ENCODE results near the gene PSEN2.
A peak's percentile ranks its signal among the peaks of the same experiment; 100 is the strongest.

Gene PSEN2

GRCh38 chr1:226886122-226886901 lies 15.9 kb downstream of the PSEN2 start:
- DNase-seq, result no peak

GRCh38 chr1:226887006-226887405 lies 16.6 kb downstream of the PSEN2 start:
- no peak for DNase-seq

- no peak for DNase-seq
These were observed 17.6 kb downstream of the PSEN2 start for GRCh38 chr1:226888021-226888420.

GRCh38 chr1:226888816-226889215 lies 18.4 kb downstream of the PSEN2 start:
- DNase-seq, result no peak

- no peak for DNase-seq
These were observed 19.4 kb downstream of the PSEN2 start for GRCh38 chr1:226889616-226890330.

GRCh38 chr1:226890331-226891108 lies 20.1 kb downstream of the PSEN2 start:
- DNase-seq, result no peak

GRCh38 chr1:226891346-226891745 lies 20.9 kb downstream of the PSEN2 start:
- no peak for DNase-seq

- no peak for DNase-seq
These were observed 21.6 kb downstream of the PSEN2 start for GRCh38 chr1:226891846-226892523.

GRCh38 chr1:226892524-226892875 lies 22.1 kb downstream of the PSEN2 start:
- DNase-seq, result no peak

GRCh38 chr1:226893936-226894335 lies 23.5 kb downstream of the PSEN2 start:
- DNase-seq, result no peak

GRCh38 chr1:226894826-226895225 lies 24.4 kb downstream of the PSEN2 start:
- DNase-seq, result no peak

GRCh38 chr1:226895644-226896043 lies 25.2 kb downstream of the PSEN2 start:
- DNase-seq, result no peak

GRCh38 chr1:226898246-226898645 lies 27.8 kb downstream of the PSEN2 start:
- DNase-seq, result no peak

GRCh38 chr1:226901421-226901820 lies 31.0 kb downstream of the PSEN2 start:
- DNase-seq, result no peak

- no peak for DNase-seq
These were observed 32.2 kb downstream of the PSEN2 start for GRCh38 chr1:226902601-226903000.

- peak; percentile 50 for DNase-seq
These were observed 33.7 kb downstream of the PSEN2 start for GRCh38 chr1:226903819-226904716.

GRCh38 chr1:226904772-226905171 lies 34.4 kb downstream of the PSEN2 start:
- no peak for DNase-seq

- DNase-seq, result no peak
These were observed 38.0 kb downstream of the PSEN2 start for GRCh38 chr1:226908419-226908818.

GRCh38 chr1:226908913-226909312 lies 38.5 kb downstream of the PSEN2 start:
- DNase-seq, result no peak

GRCh38 chr1:226912587-226913176 lies 42.3 kb downstream of the PSEN2 start:
- DNase-seq, result peak; percentile 41

- no peak for DNase-seq
These were observed 45.2 kb downstream of the PSEN2 start for GRCh38 chr1:226915672-226915995.
